ENCODE data around the gene KNSTRN. TPM values are rescaled to one million over a fixed set of nuclear protein-coding genes. Genes with fewer than 3 reads are reported as not detected.

The KNSTRN gene
- total RNA-seq, 1 donor from 2014 or later: 74.7 TPM

- peak overlapping the region; percentile 95 for H3K4me3 Mint-ChIP-seq
- TF ChIP-seq, protein P1, sequence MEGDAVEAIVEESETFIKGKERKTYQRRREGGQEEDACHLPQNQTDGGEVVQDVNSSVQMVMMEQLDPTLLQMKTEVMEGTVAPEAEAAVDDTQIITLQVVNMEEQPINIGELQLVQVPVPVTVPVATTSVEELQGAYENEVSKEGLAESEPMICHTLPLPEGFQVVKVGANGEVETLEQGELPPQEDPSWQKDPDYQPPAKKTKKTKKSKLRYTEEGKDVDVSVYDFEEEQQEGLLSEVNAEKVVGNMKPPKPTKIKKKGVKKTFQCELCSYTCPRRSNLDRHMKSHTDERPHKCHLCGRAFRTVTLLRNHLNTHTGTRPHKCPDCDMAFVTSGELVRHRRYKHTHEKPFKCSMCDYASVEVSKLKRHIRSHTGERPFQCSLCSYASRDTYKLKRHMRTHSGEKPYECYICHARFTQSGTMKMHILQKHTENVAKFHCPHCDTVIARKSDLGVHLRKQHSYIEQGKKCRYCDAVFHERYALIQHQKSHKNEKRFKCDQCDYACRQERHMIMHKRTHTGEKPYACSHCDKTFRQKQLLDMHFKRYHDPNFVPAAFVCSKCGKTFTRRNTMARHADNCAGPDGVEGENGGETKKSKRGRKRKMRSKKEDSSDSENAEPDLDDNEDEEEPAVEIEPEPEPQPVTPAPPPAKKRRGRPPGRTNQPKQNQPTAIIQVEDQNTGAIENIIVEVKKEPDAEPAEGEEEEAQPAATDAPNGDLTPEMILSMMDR (conservative IDR thresholded peaks at IDR 0.05): no peak
- peak overlapping the region; percentile 62 for H3K27ac Mint-ChIP-seq (ENCODE audit: unreplicated experiment)
- H3K36me3 Mint-ChIP-seq (ENCODE audit: low read depth): no peaks in the 10 kb centered on the region
- H3K4me1 Mint-ChIP-seq: peaks cover 63% of the 10 kb centered on the region
- peaks cover 56% of the 10 kb centered on the region for H3K27me3 Mint-ChIP-seq (ENCODE audit: low read depth)
- no peaks in the 10 kb centered on the region for H3K9me3 Mint-ChIP-seq
- DNase-seq (ENCODE audit: low read depth, low spot score): peak; percentile 44
Observed at GRCh38 chr15:40441565-40442531, 59.3 kb downstream of the KNSTRN start.

DNA sequence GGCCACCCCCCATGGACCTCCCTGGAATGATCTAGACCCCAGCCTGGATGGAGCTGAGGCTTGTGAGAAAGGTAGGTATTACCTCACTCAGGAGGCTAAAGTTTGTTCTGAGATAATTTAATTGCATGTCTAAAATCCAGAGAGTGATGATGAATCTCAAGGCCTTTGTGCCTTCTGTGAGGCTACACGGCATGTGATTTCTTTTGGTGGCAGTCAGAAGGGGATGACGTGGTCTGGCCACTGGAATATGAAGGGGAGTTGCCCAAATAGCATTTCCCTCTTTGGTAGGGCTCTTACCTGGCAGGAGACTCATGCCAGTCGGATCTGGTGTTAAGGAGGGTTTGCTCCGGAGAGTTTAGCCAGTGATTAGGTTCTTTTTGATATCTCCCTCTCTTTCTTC, 60.7 kb downstream of the KNSTRN start:
- DNase-seq (ENCODE audit: low read depth, low spot score): no peak
- H3K4me3 Mint-ChIP-seq: peak overlapping the region; percentile 95
- H3K4me1 Mint-ChIP-seq: peaks cover 58% of the 10 kb centered on the region
- TF ChIP-seq, protein P1 (conservative IDR thresholded peaks at IDR 0.05): no peak
- H3K27me3 Mint-ChIP-seq (ENCODE audit: low read depth): peaks cover 42% of the 10 kb centered on the region
- no peaks in the 10 kb centered on the region for H3K9me3 Mint-ChIP-seq
- H3K27ac Mint-ChIP-seq (ENCODE audit: unreplicated experiment): no peak overlapping the region
- H3K36me3 Mint-ChIP-seq (ENCODE audit: low read depth): no peaks in the 10 kb centered on the region

- Mint-ChIP-seq H3K4me1 (peaks cover 54% of the 10 kb centered on the region), H3K36me3 (ENCODE audit: low read depth) (no peaks in the 10 kb centered on the region), H3K9me3 (no peaks in the 10 kb centered on the region), H3K27ac (ENCODE audit: unreplicated experiment) (no peak overlapping the region), H3K27me3 (ENCODE audit: low read depth) (peaks cover 36% of the 10 kb centered on the region), H3K4me3 (peak overlapping the region; percentile 95)
- TF ChIP-seq, protein P1 (conservative IDR thresholded peaks at IDR 0.05): no peak
- no peak for DNase-seq (ENCODE audit: low read depth, low spot score)
Observed at GRCh38 chr15:40443846-40444245, 61.3 kb downstream of the KNSTRN start.

Other genes with a start within 250 kb of the KNSTRN start
- gene BUB1B, start 221.7 kb upstream of the KNSTRN start, total RNA-seq: 95.8 and 96.6 TPM in 2 replicates
- 0.28 and 0.93 TPM in 2 replicates for gene PAK6, start 143.7 kb upstream of the KNSTRN start, total RNA-seq
- not detected in 2 replicates for gene ANKRD63, start 99.7 kb upstream of the KNSTRN start, total RNA-seq
- 8.7 and 8.8 TPM in 2 replicates for gene PLCB2, start 74.8 kb upstream of the KNSTRN start, total RNA-seq
- 22.8 and 27.5 TPM in 2 replicates for gene INAFM2, start 59.0 kb upstream of the KNSTRN start, total RNA-seq
- gene CCDC9B, start 41.8 kb upstream of the KNSTRN start, total RNA-seq: 0.33 TPM in 1 of 2 replicates, not detected in the other
- not detected in 2 replicates for gene PHGR1, start 31.7 kb upstream of the KNSTRN start, total RNA-seq
- 2.0 and 3.1 TPM in 2 replicates for gene DISP2, start 24.5 kb upstream of the KNSTRN start, total RNA-seq
- gene IVD, start 23.1 kb downstream of the KNSTRN start, total RNA-seq: 75.2 and 81.4 TPM in 2 replicates
- gene BAHD1, start 58.2 kb downstream of the KNSTRN start, total RNA-seq: 25.6 and 26.4 TPM in 2 replicates
- 32.9 and 37.1 TPM in 2 replicates for gene CHST14, start 88.3 kb downstream of the KNSTRN start, total RNA-seq
- gene CCDC32, start 182.3 kb downstream of the KNSTRN start, total RNA-seq: 19.2 and 19.9 TPM in 2 replicates
- gene RPUSD2, start 186.6 kb downstream of the KNSTRN start, total RNA-seq: 16.0 and 16.9 TPM in 2 replicates
- gene KNL1, start 211.5 kb downstream of the KNSTRN start, total RNA-seq: 33.4 and 35.3 TPM in 2 replicates

Data from neural crest cell (in vitro differentiated cells).